ENCODE measurements around the gene HERC5.

DNA sequence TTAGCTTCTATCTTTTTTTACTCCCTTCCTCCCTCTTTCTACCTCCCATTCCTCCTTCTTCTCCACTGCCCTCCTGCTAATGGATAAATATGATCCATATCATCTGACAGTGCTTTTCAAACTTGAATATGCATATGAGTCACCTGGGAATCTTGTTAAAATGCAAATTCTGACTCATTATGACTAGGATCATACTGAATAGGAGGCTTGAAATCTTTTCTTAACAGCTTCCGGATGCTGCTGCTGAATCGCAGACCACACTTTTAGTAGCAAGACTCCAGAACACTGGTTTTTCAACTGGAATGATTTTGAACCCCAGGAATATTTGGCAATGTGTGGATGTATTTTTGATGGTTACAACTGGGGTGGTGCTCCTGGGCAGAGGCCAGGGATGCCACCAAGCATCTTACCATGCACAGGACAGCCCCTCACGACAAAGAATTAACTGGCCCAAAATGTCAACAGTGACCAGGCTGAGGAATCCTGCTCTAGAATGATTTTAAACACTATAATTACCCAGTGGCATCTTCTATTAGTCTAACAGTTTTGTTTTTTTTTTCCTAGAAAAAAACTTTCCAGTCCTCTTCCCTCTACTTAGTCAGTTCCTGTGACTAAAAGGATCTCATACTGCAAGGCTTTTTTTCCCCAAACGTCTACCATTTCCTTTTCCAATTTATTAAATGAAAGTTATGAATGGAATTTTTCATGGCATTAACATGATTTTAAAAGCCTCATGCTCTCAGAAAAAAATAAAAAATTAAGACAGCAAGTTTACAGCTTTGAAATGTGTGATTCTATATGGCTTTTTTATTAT is 77.2 kb downstream of the HERC5 start:
- TF ChIP-seq, protein P1, sequence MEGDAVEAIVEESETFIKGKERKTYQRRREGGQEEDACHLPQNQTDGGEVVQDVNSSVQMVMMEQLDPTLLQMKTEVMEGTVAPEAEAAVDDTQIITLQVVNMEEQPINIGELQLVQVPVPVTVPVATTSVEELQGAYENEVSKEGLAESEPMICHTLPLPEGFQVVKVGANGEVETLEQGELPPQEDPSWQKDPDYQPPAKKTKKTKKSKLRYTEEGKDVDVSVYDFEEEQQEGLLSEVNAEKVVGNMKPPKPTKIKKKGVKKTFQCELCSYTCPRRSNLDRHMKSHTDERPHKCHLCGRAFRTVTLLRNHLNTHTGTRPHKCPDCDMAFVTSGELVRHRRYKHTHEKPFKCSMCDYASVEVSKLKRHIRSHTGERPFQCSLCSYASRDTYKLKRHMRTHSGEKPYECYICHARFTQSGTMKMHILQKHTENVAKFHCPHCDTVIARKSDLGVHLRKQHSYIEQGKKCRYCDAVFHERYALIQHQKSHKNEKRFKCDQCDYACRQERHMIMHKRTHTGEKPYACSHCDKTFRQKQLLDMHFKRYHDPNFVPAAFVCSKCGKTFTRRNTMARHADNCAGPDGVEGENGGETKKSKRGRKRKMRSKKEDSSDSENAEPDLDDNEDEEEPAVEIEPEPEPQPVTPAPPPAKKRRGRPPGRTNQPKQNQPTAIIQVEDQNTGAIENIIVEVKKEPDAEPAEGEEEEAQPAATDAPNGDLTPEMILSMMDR (IDR thresholded peaks at IDR 0.05), result no peak
- TF ChIP-seq POLR2AphosphoS5 (IDR thresholded peaks at IDR 0.05), result no peak
- TF ChIP-seq POLR2A (IDR thresholded peaks at IDR 0.05), result no peak

Data from sigmoid colon (tissue), 4 donors.